Measurements from ENCODE around the gene SLC17A7.

GRCh38 chr19:49395581-49396407, 45.5 kb downstream of the SLC17A7 start:
- TF ChIP-seq EZH2phosphoT487 (IDR thresholded peaks at IDR 0.05; ENCODE audit: borderline replicate concordance) (no peak), JUND (IDR thresholded peaks at IDR 0.05) (no peak), CTCF (IDR thresholded peaks at IDR 0.05 in 2 of 3, conservative IDR thresholded peaks at IDR 0.05 in 1 of 3; ENCODE audit: borderline replicate concordance in 1 of 3, insufficient read depth in 1 of 3, low read depth in 2 of 3, low read length in 2 of 3) (no peak), EZH2 (IDR thresholded peaks at IDR 0.05) (no peak), REST (IDR thresholded peaks at IDR 0.05; ENCODE audit: low read depth) (no peak), POLR2AphosphoS5 (IDR thresholded peaks at IDR 0.05; ENCODE audit: low read depth, low read length) (no peak), POLR2A (IDR thresholded peaks at IDR 0.05; ENCODE audit: borderline replicate concordance, extremely low read depth, insufficient read depth, insufficient read length) (no peak), ZNF274 (IDR thresholded peaks at IDR 0.05; ENCODE audit: low read depth, low read length) (no peak), SIN3A (IDR thresholded peaks at IDR 0.05; ENCODE audit: low read depth) (no peak), ZBTB33 (IDR thresholded peaks at IDR 0.05; ENCODE audit: extremely low read depth, insufficient replicate concordance, low read length) (no peak)
